Smooth muscle cell (in vitro differentiated cells): Measurements from ENCODE around the gene YOD1. TPM values are rescaled to one million over a fixed set of nuclear protein-coding genes. Genes with fewer than 3 reads are reported as not detected.

Experiments
- DNase-seq: peaks from one replicate; lab custom pipeline; 2025; ENCODE audit not compliant: unreplicated experiment; lab: John Stamatoyannopoulos, UW
- H2AFZ ChIP-seq: fragments of 200-600 bp; sonication (generic); 2 replicates; pipeline ENCODE4 v1.6.0; 2016; ENCODE audit warnings: antibody characterized with exemption, low read depth, mild to moderate bottlenecking
- H3F3A ChIP-seq: fragments of 200-600 bp; sonication (generic); 2 replicates; pipeline ENCODE4 v1.6.0; 2017; ENCODE audit warnings: antibody characterized with exemption, low read depth
- H3K27ac ChIP-seq: fragments of 200-600 bp; sonication (generic); 2 replicates; pipeline ENCODE4 v1.5.1; 2016; ENCODE audit warnings: low read depth, mild to moderate bottlenecking
- H3K27me3 ChIP-seq: fragments of 200-600 bp; sonication (generic); 2 replicates; pipeline ENCODE4 v1.6.1; 2016; ENCODE audit warnings: low read depth, mild to moderate bottlenecking
- H3K36me3 ChIP-seq: fragments of 200-600 bp; sonication (generic); 2 replicates; pipeline ENCODE4 v1.5.1; 2016; ENCODE audit warnings: low read depth
- H3K4me1 ChIP-seq: fragments of 200-600 bp; sonication (generic); 2 replicates; pipeline ENCODE4 v1.5.1; 2016; ENCODE audit warnings: low read depth
- H3K4me2 ChIP-seq: fragments of 200-600 bp; sonication (generic); 2 replicates; pipeline ENCODE4 v1.6.0; 2016; ENCODE audit warnings: mild to moderate bottlenecking
- H3K4me3 ChIP-seq: fragments of 200-600 bp; sonication (generic); 2 replicates; pipeline ENCODE4 v1.5.1; 2016; ENCODE audit warnings: mild to moderate bottlenecking
- H3K79me2 ChIP-seq: fragments of 200-600 bp; sonication (generic); 2 replicates; pipeline ENCODE4 v1.6.0; 2016; ENCODE audit warnings: low read depth, mild to moderate bottlenecking
- H3K9ac ChIP-seq: fragments of 200-600 bp; sonication (generic); 2 replicates; pipeline ENCODE4 v1.6.0; 2016; ENCODE audit warnings: low read depth
- H3K9me3 ChIP-seq: fragments of 200-600 bp; sonication (generic); replicated peaks from 2 replicates; pipeline ENCODE4 v1.5.1; 2016; ENCODE audit warnings: low read depth
- H4K20me1 ChIP-seq: fragments of 200-600 bp; sonication (generic); 2 replicates; pipeline ENCODE4 v1.6.0; 2016; ENCODE audit warnings: low read depth
- WGBS: methylation state at CpG from one replicate; pipeline ENCODE4 v1.1.7; 2016; ENCODE audit warnings: low lambda C conversion rate; 5-methylcytosine and 5-hydroxymethylcytosine counted together
- polyA plus RNA-seq: library from polyadenylated mRNA; unstranded; fragments of >200 nt; fragmentation: Nextera tagmentation; extraction: Ambion mirVana; gene quantifications from 2 replicates; pipeline ENCODE4 v1.2.1, GENCODE V29; 2016
- total RNA-seq: library from RNA; depleted of rRNA; stranded (reverse); fragments of >200 nt; gene quantifications from 2 replicates; pipeline ENCODE4 v1.2.3, GENCODE V29; 2014
- TF ChIP-seq, protein P1 (sequence below): fragments of 200-600 bp; sonication (generic); IDR thresholded peaks from 2 replicates; pipeline ENCODE4 v1.5.1; 2017; ENCODE audit warnings: borderline replicate concordance, mild to moderate bottlenecking, antibody characterized with exemption; ENCODE audit not compliant: insufficient read depth, poor library complexity, severe bottlenecking

Gene YOD1
- total and polyA plus RNA-seq, 2 experiments from 2014 or later = 3.8 to 31.9 TPM

DNA sequence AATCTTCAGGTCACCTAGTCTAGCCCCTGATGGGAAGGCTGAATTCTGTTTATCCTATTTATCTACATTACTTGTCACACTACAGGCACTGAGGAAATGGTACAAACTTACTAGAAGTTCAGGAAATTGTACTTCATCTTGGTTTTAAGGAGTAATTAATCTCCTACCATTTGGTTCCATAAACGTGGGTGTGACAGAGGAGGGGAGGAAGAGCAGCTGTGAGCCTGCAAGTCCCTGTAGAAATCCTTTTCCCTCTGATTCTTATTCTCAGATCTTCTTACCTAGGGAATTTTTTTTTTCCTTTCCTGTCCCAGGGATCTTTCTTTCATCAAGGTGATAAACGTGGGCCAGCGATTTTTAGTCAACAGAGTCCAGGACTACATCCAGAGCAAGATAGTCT is 16.2 kb upstream of the YOD1 start:
- H3K36me3 ChIP-seq = peaks cover 6% of the 10 kb centered on the region
- H3F3A ChIP-seq = no peaks in the 10 kb centered on the region
- no peak overlapping the region for H2AFZ ChIP-seq
- no peak overlapping the region for H3K9ac ChIP-seq
- no peaks in the 10 kb centered on the region for H3K27me3 ChIP-seq
- H3K4me2 ChIP-seq = no peak overlapping the region
- no peaks in the 10 kb centered on the region for H4K20me1 ChIP-seq
- WGBS = 90% methylated on average over 3 of the region's 3 CpGs
- H3K9me3 ChIP-seq = no peaks in the 10 kb centered on the region
- no peaks in the 10 kb centered on the region for H3K79me2 ChIP-seq
- TF ChIP-seq, protein P1, sequence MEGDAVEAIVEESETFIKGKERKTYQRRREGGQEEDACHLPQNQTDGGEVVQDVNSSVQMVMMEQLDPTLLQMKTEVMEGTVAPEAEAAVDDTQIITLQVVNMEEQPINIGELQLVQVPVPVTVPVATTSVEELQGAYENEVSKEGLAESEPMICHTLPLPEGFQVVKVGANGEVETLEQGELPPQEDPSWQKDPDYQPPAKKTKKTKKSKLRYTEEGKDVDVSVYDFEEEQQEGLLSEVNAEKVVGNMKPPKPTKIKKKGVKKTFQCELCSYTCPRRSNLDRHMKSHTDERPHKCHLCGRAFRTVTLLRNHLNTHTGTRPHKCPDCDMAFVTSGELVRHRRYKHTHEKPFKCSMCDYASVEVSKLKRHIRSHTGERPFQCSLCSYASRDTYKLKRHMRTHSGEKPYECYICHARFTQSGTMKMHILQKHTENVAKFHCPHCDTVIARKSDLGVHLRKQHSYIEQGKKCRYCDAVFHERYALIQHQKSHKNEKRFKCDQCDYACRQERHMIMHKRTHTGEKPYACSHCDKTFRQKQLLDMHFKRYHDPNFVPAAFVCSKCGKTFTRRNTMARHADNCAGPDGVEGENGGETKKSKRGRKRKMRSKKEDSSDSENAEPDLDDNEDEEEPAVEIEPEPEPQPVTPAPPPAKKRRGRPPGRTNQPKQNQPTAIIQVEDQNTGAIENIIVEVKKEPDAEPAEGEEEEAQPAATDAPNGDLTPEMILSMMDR = no peak
- no peaks in the 10 kb centered on the region for H3K4me1 ChIP-seq
- H3K27ac ChIP-seq = no peak overlapping the region
- DNase-seq = no peak
- no peak overlapping the region for H3K4me3 ChIP-seq

DNA sequence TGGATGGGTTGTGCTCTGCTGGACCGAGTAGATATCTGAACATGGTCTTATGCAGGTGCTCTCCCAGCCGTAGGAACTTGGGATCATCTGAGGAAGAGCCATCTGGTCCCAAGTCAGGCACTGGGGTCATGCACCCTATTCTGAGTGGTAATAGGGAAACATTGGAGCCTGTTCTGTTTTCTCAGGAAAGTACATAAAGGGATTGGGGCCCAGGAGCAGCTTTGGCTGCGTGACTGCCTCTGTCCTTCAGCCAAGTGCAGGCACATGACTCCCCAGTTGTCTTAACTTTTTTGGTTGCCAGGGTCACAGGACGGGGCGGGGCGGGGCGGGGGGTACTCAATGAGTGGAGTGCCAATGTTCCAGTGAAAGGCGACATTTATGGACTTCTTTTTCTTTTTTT is 13.6 kb upstream of the YOD1 start:
- Histone ChIP-seq H3F3A (no peaks in the 10 kb centered on the region), H3K27me3 (no peaks in the 10 kb centered on the region), H2AFZ (no peak overlapping the region), H3K36me3 (peaks cover 6% of the 10 kb centered on the region), H3K79me2 (no peaks in the 10 kb centered on the region), H3K4me1 (no peaks in the 10 kb centered on the region), H3K9me3 (no peaks in the 10 kb centered on the region), H3K27ac (no peak overlapping the region), H3K4me2 (no peak overlapping the region), H3K4me3 (no peak overlapping the region), H3K9ac (no peak overlapping the region), H4K20me1 (no peaks in the 10 kb centered on the region)
- no peak for DNase-seq
- TF ChIP-seq, protein P1 = no peak
- WGBS = 98% methylated on average over 8 of the region's 8 CpGs

DNA sequence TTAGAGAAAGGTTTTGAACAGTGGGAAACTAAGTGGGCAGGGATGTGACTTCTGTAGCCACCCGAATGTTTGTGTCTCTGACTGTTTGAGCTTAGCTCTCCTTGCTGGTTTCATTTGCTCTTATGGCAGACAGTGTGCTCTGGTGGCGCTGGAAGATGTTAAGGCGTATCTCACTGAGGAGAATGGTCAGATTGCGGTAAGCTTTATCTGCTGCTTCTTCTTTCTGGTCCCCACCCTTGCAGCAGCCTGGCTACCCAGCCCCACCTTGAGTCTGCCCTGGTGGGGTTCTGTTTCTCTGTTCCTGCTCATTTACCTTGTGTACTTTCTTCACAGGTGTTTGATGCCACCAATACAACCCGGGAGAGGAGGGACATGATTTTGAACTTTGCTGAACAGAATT is 12.0 kb upstream of the YOD1 start:
- TF ChIP-seq, protein P1 = no peak
- Histone ChIP-seq H3K4me2 (no peak overlapping the region), H3K9ac (no peak overlapping the region), H3K79me2 (no peaks in the 10 kb centered on the region), H2AFZ (no peak overlapping the region), H3K4me1 (peaks cover 2% of the 10 kb centered on the region), H3K9me3 (no peaks in the 10 kb centered on the region), H4K20me1 (no peaks in the 10 kb centered on the region), H3F3A (no peaks in the 10 kb centered on the region), H3K27me3 (no peaks in the 10 kb centered on the region), H3K36me3 (no peaks in the 10 kb centered on the region), H3K27ac (no peak overlapping the region), H3K4me3 (no peak overlapping the region)
- no peak for DNase-seq
- 97% methylated on average over 5 of the region's 5 CpGs for WGBS

DNA sequence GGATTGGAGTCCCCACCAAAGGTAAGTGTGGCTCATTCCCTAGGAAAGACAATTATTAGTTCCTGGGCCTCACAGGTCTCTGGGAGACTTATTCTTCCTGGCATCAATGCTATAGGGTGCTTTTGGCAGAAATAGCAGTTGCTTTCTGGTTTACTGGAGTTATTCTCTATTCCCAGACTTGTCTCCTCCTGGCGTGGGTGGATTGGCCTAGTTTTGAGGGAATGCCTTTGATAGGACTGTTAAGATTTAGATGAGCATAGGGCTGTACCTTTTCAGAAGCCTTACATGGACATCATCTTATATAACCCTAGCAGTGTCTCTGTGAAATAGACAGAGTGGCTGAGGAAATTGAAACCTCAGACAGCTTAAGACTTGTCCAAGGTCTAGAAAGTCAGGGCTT is 11.1 kb upstream of the YOD1 start:
- 88% methylated on average over 1 of the region's 1 CpG for WGBS
- no peaks in the 10 kb centered on the region for H3K36me3 ChIP-seq
- H3K4me3 ChIP-seq = no peak overlapping the region
- H4K20me1 ChIP-seq = no peaks in the 10 kb centered on the region
- no peak overlapping the region for H3K27ac ChIP-seq
- H3F3A ChIP-seq = no peaks in the 10 kb centered on the region
- no peak overlapping the region for H3K9ac ChIP-seq
- no peaks in the 10 kb centered on the region for H3K27me3 ChIP-seq
- H2AFZ ChIP-seq = no peak overlapping the region
- H3K4me1 ChIP-seq = peaks cover 2% of the 10 kb centered on the region
- TF ChIP-seq, protein P1 = no peak
- H3K79me2 ChIP-seq = no peaks in the 10 kb centered on the region
- no peak overlapping the region for H3K4me2 ChIP-seq
- DNase-seq = no peak
- no peaks in the 10 kb centered on the region for H3K9me3 ChIP-seq
